Thoracic aorta (tissue), 2 donors: Measurements from ENCODE around the gene FXR2. TPM values are rescaled to one million over a fixed set of nuclear protein-coding genes. Genes with fewer than 3 reads are reported as not detected.
A peak's percentile ranks its signal among the peaks of the same experiment; 100 is the strongest.

Experiments used
- ATAC-seq: fragments of 150-250 bp; one replicate; pipeline ENCODE4 v1.8.0; 2017; ENCODE audit warnings: low read depth; ENCODE audit not compliant: insufficient number of reproducible peaks, low FRiP score
- DNase-seq: peaks from one replicate; pipeline ENCODE4 v3.0.0-alpha.2; 2020; ENCODE audit warnings: low spot score
- H3K27ac ChIP-seq, 2 donors: fragments of 200-600 bp; sonication (generic); 1 replicate in 1 of 2; 2 replicates in 1 of 2; pipeline ENCODE4 v1.5.1; 2016; ENCODE audit warnings: mild to moderate bottlenecking in 2 of 2, moderate library complexity in 2 of 2
- H3K27me3 ChIP-seq: fragments of 200-600 bp; sonication (generic); replicated peaks from 2 replicates; pipeline ENCODE4 v1.6.0; 2016; ENCODE audit warnings: mild to moderate bottlenecking; ENCODE audit not compliant: insufficient read depth
- H3K36me3 ChIP-seq: fragments of 200-600 bp; sonication (generic); one replicate; pipeline ENCODE4 v1.5.1; 2016
- H3K4me1 ChIP-seq, 2 donors: fragments of 200-600 bp; sonication (generic); 1 replicate in 1 of 2; 2 replicates in 1 of 2; pipeline versions ENCODE4 v1.5.1 to v1.6.0; 2016; ENCODE audit warnings: low read depth in 2 of 2, mild to moderate bottlenecking in 1 of 2; ENCODE audit not compliant: control insufficient read depth in 1 of 2
- H3K4me3 ChIP-seq: fragments of 200-600 bp; sonication (generic); 2 replicates; pipeline ENCODE4 v1.5.1; 2016; ENCODE audit warnings: mild to moderate bottlenecking
- H3K9me3 ChIP-seq: fragments of 200-600 bp; sonication (generic); 2 replicates; pipeline ENCODE4 v1.5.1; 2016
- CTCF ChIP-seq: fragments of 200-600 bp; sonication (generic); IDR thresholded peaks from one replicate; pipeline ENCODE4 v1.5.1; 2019; ENCODE audit warnings: antibody characterized with exemption
- total RNA-seq, 2 donors: library from RNA; depleted of rRNA; stranded (reverse); fragments of >200 nt; gene quantifications; one replicate each; pipeline versions ENCODE4 v1.1.0 to v1.2.3, GENCODE V29; 2016

The FXR2 gene
- total RNA-seq, 2 donors from 2014 or later: 42.8 to 53.9 TPM

DNA sequence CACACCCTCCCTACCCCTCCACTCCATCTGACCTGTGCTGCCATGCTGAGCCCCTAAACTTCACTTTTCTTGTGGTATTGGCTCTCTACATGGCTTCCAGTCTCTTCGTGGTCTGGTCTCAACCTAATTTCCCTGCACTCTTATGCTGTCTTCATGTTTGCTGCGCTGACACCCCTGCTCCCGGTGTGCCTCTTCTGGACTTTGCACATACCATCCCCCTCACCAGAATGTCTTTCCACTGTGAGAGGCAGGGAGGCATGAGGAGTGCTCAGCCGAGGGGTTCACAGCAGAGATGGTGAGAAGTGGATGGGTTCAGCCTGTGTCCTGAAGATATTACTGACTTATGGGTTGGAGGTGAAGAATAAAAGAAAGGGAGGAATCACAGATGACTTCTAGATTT, 63.3 kb downstream of the FXR2 start:
- no peaks in the 10 kb centered on the region for H3K27me3 ChIP-seq
- no peak for DNase-seq
- ATAC-seq: no peak
- peak overlapping the region in 1 of 2 donors; percentile 17 for H3K27ac ChIP-seq
- no peak for TF ChIP-seq CTCF
- H3K4me3 ChIP-seq: no peak overlapping the region
- no peaks in the 10 kb centered on the region for H3K9me3 ChIP-seq
- H3K36me3 ChIP-seq: peaks cover 3% of the 10 kb centered on the region
- peaks cover 10 to 20% of the 10 kb centered on the region in 2 donors for H3K4me1 ChIP-seq

- Histone ChIP-seq H3K4me1 (peaks cover 10 to 21% of the 10 kb centered on the region in 2 donors), H3K27me3 (no peaks in the 10 kb centered on the region), H3K4me3 (peak overlapping the region; percentile 85), H3K36me3 (peaks cover 3% of the 10 kb centered on the region), H3K9me3 (no peaks in the 10 kb centered on the region), H3K27ac (peak overlapping the region; percentile 73 to 91)
- no peak for TF ChIP-seq CTCF
- DNase-seq (no peak), ATAC-seq (no peak)
Measured at GRCh38 chr17:7550344-7550743, 64.4 kb downstream of the FXR2 start.

DNA sequence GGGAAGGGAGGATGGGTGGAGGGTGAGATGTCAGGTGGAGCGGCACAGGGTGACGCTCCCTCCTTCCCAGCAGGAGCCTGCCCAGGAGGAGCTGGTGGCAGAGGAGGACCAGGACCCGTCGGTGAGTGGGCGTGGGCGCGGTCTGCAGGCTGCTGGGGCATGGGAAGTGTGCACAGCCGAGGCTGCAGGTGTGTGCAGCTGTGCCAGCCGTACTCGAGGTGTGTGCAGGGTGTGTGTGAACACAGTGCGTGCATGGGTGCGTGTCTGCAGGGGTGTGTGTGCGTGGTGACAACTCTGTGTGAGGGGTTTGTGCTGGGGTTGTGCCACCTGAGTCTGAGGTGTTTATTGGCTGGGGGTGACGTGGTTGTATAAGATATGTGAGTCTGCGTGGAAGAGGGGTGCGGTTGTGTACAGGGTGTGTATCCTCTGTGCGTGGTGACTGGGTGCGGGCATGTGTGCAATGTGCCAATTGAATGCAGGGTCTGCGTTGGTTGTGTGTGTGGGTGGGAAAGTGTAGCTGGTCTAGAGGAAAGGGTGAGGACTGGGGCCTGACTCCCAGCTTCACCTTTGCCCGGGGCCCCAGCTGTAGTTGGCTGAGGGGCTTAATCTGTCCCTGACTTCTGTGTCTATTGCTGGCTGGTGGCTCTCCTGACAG, 65.2 kb downstream of the FXR2 start:
- H3K9me3 ChIP-seq: no peaks in the 10 kb centered on the region
- DNase-seq: no peak
- no peak for TF ChIP-seq CTCF
- peaks cover 3% of the 10 kb centered on the region for H3K36me3 ChIP-seq
- peaks cover 10 to 29% of the 10 kb centered on the region in 2 donors for H3K4me1 ChIP-seq
- H3K27ac ChIP-seq: peak overlapping the region; percentile 91 to 92
- H3K4me3 ChIP-seq: peak overlapping the region; percentile 85
- H3K27me3 ChIP-seq: no peaks in the 10 kb centered on the region
- peak; percentile 6 for ATAC-seq

- Histone ChIP-seq H3K36me3 (peaks cover 3% of the 10 kb centered on the region), H3K27me3 (no peaks in the 10 kb centered on the region), H3K9me3 (no peaks in the 10 kb centered on the region), H3K27ac (peak within 1 kb of the TSS; percentile 91 to 92), H3K4me3 (peak within 1 kb of the TSS; percentile 85), H3K4me1 (peaks cover 10 to 33% of the 10 kb centered on the region in 2 donors)
- DNase-seq (no peak), ATAC-seq (peak; percentile 39)
- TF ChIP-seq CTCF: peak; percentile 36
Measured at GRCh38 chr17:7548585-7549400, 65.9 kb downstream of the FXR2 start, which contains the start of gene TNFSF12. TSS of gene TNFSF12 (plus strand) at chr17:7549058. CDS start at chr17:7549154, 96 bp downstream.

DNA sequence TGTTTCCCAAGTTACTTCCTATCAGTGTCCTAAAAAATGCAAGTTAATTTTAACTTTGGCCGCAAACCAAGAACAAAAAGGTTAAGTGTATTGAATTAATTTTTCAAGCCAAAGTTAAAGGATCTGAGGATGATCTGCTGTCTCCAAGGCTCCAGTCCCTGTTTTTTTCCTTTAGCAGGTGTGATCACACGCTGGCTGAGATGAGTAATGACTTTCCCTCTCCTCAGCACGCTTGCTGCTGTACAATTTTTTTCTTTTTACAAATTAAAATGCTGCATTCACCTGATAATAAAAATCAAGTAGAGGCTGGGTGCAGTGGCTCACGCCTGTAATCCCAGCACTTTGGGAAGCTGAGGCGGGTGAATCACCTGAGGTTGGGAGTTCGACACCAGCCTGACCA, 69.8 kb downstream of the FXR2 start:
- DNase-seq (no peak), ATAC-seq (no peak)
- no peaks in the 10 kb centered on the region for H3K27me3 ChIP-seq
- H3K9me3 ChIP-seq: no peaks in the 10 kb centered on the region
- H3K27ac ChIP-seq: peak overlapping the region in 1 of 2 donors; percentile 3
- no peak for TF ChIP-seq CTCF
- H3K4me1 ChIP-seq: peaks cover 4 to 25% of the 10 kb centered on the region in 2 donors
- H3K36me3 ChIP-seq: no peaks in the 10 kb centered on the region
- no peak overlapping the region for H3K4me3 ChIP-seq
